Measurements from ENCODE around the gene SEC11C. TPM values are rescaled to one million over a fixed set of nuclear protein-coding genes. Genes with fewer than 3 reads are reported as not detected.

The SEC11C gene
- total RNA-seq, 6 donors from 2014 or later: 12.6 to 78.3 (median 63.0) TPM

DNA sequence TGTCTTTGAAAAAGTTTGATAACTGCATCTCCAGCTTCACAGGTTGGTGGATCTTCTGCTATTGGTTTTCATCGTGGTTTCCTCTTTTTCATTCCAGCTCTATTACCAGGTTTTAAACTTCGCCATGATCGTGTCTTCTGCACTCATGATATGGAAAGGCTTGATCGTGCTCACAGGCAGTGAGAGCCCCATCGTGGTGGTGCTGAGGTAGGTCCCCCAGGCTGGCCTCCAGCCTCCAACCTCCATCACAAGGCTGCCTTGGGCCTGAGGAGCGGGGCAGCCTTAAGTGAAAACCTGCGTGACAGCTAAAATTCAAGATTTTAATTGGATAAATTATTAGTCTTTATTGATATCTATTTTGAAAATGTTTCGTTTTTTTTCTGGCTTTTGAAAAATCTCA lies 9.7 kb downstream of the SEC11C start:
- ATAC-seq (ENCODE audit: low FRiP score in 2 of 2): no peak
- Histone ChIP-seq H3K27me3 (no peaks in the 10 kb centered on the region), H3K27ac (no peak overlapping the region), H3K9me3 (no peaks in the 10 kb centered on the region), H3K36me3 (peaks cover 0 to 43% (median 10%) of the 10 kb centered on the region in 4 donors), H3K4me3 (no peak overlapping the region), H3K4me1 (peaks cover 0 to 6% (median 2%) of the 10 kb centered on the region in 4 donors)
- 94 to 95% methylated on average over 8 of the region's 8 CpGs for WGBS, 2 donors
- DNase-seq: no peak
- TF ChIP-seq EP300 (IDR thresholded peaks at IDR 0.05) (no peak), POLR2AphosphoS5 (IDR thresholded peaks at IDR 0.05) (no peak), POLR2A (IDR thresholded peaks at IDR 0.05) (no peak)
- TF ChIP-seq, protein P1, sequence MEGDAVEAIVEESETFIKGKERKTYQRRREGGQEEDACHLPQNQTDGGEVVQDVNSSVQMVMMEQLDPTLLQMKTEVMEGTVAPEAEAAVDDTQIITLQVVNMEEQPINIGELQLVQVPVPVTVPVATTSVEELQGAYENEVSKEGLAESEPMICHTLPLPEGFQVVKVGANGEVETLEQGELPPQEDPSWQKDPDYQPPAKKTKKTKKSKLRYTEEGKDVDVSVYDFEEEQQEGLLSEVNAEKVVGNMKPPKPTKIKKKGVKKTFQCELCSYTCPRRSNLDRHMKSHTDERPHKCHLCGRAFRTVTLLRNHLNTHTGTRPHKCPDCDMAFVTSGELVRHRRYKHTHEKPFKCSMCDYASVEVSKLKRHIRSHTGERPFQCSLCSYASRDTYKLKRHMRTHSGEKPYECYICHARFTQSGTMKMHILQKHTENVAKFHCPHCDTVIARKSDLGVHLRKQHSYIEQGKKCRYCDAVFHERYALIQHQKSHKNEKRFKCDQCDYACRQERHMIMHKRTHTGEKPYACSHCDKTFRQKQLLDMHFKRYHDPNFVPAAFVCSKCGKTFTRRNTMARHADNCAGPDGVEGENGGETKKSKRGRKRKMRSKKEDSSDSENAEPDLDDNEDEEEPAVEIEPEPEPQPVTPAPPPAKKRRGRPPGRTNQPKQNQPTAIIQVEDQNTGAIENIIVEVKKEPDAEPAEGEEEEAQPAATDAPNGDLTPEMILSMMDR (IDR thresholded peaks at IDR 0.05): no peak

DNA sequence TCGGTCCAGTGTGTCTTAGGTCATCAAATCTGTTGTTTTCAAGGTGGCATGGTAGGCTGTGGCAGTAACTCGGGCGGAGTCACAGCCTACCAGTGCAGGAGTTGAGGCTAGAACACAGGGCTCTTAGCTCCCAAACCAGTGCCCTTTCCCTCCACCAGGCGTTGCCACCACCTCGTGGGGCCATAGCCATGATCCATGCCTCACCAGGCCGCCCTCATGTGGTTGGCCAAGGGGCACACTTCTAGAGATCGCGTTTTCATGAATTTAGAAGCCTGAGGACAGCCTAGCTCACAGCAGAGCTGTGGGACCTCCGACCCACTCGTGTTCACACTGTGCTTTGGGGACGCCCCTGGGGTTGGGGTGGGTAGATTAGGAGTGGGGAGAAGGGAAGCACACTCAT lies 10.6 kb downstream of the SEC11C start:
- no peak for ATAC-seq (ENCODE audit: low FRiP score in 2 of 2)
- WGBS, 2 donors: 93 to 94% methylated on average over 11 of the region's 11 CpGs
- TF ChIP-seq, protein P1 (IDR thresholded peaks at IDR 0.05): no peak
- no peak for TF ChIP-seq POLR2A (IDR thresholded peaks at IDR 0.05)
- TF ChIP-seq POLR2AphosphoS5 (IDR thresholded peaks at IDR 0.05): no peak
- TF ChIP-seq EP300 (IDR thresholded peaks at IDR 0.05): no peak
- Histone ChIP-seq H3K36me3 (peaks cover 0 to 50% (median 10%) of the 10 kb centered on the region in 4 donors), H3K4me1 (peaks cover 0 to 6% (median 0%) of the 10 kb centered on the region in 4 donors), H3K4me3 (no peak overlapping the region), H3K27ac (no peak overlapping the region), H3K27me3 (no peaks in the 10 kb centered on the region), H3K9me3 (no peaks in the 10 kb centered on the region)
- DNase-seq: no peak

DNA sequence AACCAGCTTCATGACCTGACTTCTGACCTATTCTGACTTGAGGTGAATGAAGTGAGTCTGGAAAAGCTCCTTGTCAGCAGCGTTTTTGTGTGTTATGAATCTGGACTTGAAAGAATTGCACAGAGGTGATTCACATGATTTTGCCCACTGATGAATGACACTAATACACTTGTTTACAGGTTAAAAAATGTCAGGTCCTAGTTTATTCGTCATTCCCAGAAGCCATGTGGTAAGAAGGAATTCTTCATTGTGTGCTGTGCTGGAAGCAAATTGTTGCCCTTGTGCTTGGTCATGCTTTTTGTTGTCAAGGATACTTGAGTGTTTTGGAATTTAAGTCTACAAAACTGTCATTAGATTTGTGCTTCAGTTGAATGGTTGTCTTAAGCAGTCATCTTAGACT lies 15.5 kb downstream of the SEC11C start:
- Histone ChIP-seq H3K9me3 (no peaks in the 10 kb centered on the region), H3K27me3 (no peaks in the 10 kb centered on the region), H3K4me3 (no peak overlapping the region), H3K4me1 (no peaks in the 10 kb centered on the region), H3K36me3 (peaks cover 0 to 68% (median 14%) of the 10 kb centered on the region in 4 donors), H3K27ac (no peak overlapping the region)
- WGBS, 2 donors: 85 to 89% methylated on average over 2 of the region's 2 CpGs
- DNase-seq (no peak), ATAC-seq (ENCODE audit: low FRiP score in 2 of 2) (no peak)
- no peak for TF ChIP-seq EP300 (IDR thresholded peaks at IDR 0.05)
- no peak for TF ChIP-seq POLR2A (IDR thresholded peaks at IDR 0.05)
- TF ChIP-seq POLR2AphosphoS5 (IDR thresholded peaks at IDR 0.05): no peak
- TF ChIP-seq, protein P1 (IDR thresholded peaks at IDR 0.05): no peak

DNA sequence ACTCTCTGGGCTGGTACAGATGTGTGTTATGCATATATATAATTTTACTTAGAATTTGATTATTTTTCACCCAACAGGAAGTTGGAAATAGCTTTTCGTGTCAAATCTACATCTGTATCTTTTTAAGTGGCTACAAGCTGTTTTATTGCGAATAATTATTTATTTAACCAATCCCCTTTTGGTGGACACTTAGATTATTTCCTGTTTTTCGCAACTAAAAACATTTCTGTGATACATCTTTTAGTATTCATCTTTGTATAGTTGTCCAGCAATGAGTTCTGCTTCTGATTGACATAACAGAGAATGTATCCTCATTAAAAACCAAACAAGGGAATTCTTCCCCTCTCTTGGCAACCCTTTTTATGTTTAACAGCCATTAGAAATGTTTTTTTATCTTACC lies 16.6 kb downstream of the SEC11C start:
- peaks cover 0 to 56% (median 12%) of the 10 kb centered on the region in 4 donors for H3K36me3 ChIP-seq
- 91 to 94% methylated on average over 3 of the region's 3 CpGs for WGBS, 2 donors
- ATAC-seq (ENCODE audit: low FRiP score in 2 of 2): no peak

More for the DNA sequence above, 16.6 kb downstream of the SEC11C start:
- no peaks in the 10 kb centered on the region for H3K9me3 ChIP-seq
- no peak overlapping the region for H3K4me3 ChIP-seq
- H3K27ac ChIP-seq: no peak overlapping the region
- TF ChIP-seq POLR2AphosphoS5 (IDR thresholded peaks at IDR 0.05) (no peak), POLR2A (IDR thresholded peaks at IDR 0.05) (no peak), EP300 (IDR thresholded peaks at IDR 0.05) (no peak)
- TF ChIP-seq, protein P1 (IDR thresholded peaks at IDR 0.05): no peak
- no peak for DNase-seq
- no peaks in the 10 kb centered on the region for H3K27me3 ChIP-seq
- H3K4me1 ChIP-seq: no peaks in the 10 kb centered on the region
